T-cell (primary cell): ENCODE results near the gene ARAP1. TPM values are rescaled to one million over a fixed set of nuclear protein-coding genes. Genes with fewer than 3 reads are reported as not detected.

Experiments
- ATAC-seq, 4 experiments: fragments of 200-7000 bp in 3 of 4; fragments of 150-1000 bp in 1 of 4; cut with Tn5 transposase; replicated peaks in 1 of 4; 1 replicate in 3 of 4; 2 replicates in 1 of 4; pipeline ENCODE4 v1.10.0; 2021; ENCODE audit warnings: moderate library complexity in 3 of 4, mild to moderate bottlenecking in 2 of 4, moderate number of reproducible peaks in 1 of 4
- CTCF ChIA-PET, 2 donors: fragments of 300-600 bp; sonication (Branson Sonifier 250); formaldehyde crosslinking; loops; one replicate each; lab custom pipeline; 2022; ENCODE audit warnings: antibody characterized with exemption in 2 of 2; lab: Charles Lee
- POLR2A ChIA-PET, 2 donors: fragments of 300-600 bp; sonication (Branson Sonifier 250); formaldehyde crosslinking; loops; one replicate each; lab custom pipeline; 2022; ENCODE audit warnings: antibody characterized with exemption in 2 of 2; lab: Charles Lee
- DNase-seq, 35 experiments: peaks; one replicate each; pipeline versions ENCODE4 v3.0.0 to v3.0.0-alpha.2; 2013 to 2023
- H3K27ac ChIP-seq: one replicate; pipeline ENCODE4 v1.5.1; 2013; ENCODE audit warnings: low read length
- H3K27me3 ChIP-seq, 2 experiments: replicated peaks in 1 of 2; 1 replicate in 1 of 2; 2 replicates in 1 of 2; pipeline versions ENCODE4 v1.6.1 to v1.7.0; 2013; ENCODE audit warnings: low read length in 1 of 2, mixed read lengths in 1 of 2; ENCODE audit not compliant: control insufficient read depth in 2 of 2, insufficient read depth in 2 of 2; ENCODE audit errors: extremely low read depth in 1 of 2
- H3K36me3 ChIP-seq, 2 donors: 1 replicate in 1 of 2; 2 replicates in 1 of 2; pipeline versions ENCODE4 v1.6.1 to v1.7.0; 2013; ENCODE audit warnings: low read length in 1 of 2; ENCODE audit not compliant: control insufficient read depth in 2 of 2, insufficient read depth in 1 of 2; ENCODE audit errors: extremely low read depth in 1 of 2
- H3K4me1 ChIP-seq, 2 experiments: 1 replicate in 1 of 2; 2 replicates in 1 of 2; pipeline versions ENCODE4 v1.6.1 to v1.7.0; 2013; ENCODE audit warnings: low read length in 2 of 2, mixed read lengths in 1 of 2; ENCODE audit not compliant: insufficient read depth in 2 of 2, control insufficient read depth in 1 of 2; ENCODE audit errors: extremely low read depth in 1 of 2
- H3K4me3 ChIP-seq, 2 donors: 1 replicate in 1 of 2; 2 replicates in 1 of 2; pipeline versions ENCODE4 v1.5.1 to v1.7.0; 2013; ENCODE audit warnings: mild to moderate bottlenecking in 2 of 2, low read length in 1 of 2, moderate library complexity in 1 of 2; ENCODE audit not compliant: control insufficient read depth in 1 of 2; ENCODE audit errors: extremely low read depth in 1 of 2
- H3K9me3 ChIP-seq: 2 replicates; pipeline ENCODE4 v1.7.0; 2013
- H3K27ac Mint-ChIP-seq, 2 donors: one replicate each; pipeline ENCODE4 v1.8.0; 2020 to 2021; ENCODE audit warnings: mild to moderate bottlenecking in 2 of 2, mixed read lengths in 2 of 2
- H3K27me3 Mint-ChIP-seq, 2 donors: one replicate each; pipeline ENCODE4 v1.8.0; 2021 to 2022; ENCODE audit warnings: mixed read lengths in 2 of 2
- H3K36me3 Mint-ChIP-seq: one replicate; pipeline ENCODE4 v1.8.0; 2021; ENCODE audit warnings: mixed read lengths
- H3K4me1 Mint-ChIP-seq, 3 donors: one replicate each; pipeline ENCODE4 v1.8.0; 2020 to 2022; ENCODE audit warnings: mixed read lengths in 3 of 3, mild to moderate bottlenecking in 1 of 3
- H3K4me3 Mint-ChIP-seq, 3 donors: one replicate each; pipeline ENCODE4 v1.8.0; 2020 to 2022; ENCODE audit warnings: mild to moderate bottlenecking in 3 of 3, mixed read lengths in 3 of 3, moderate library complexity in 3 of 3
- H3K9me3 Mint-ChIP-seq, 3 donors: one replicate each; pipeline ENCODE4 v1.8.0; 2020 to 2022; ENCODE audit warnings: mixed read lengths in 3 of 3
- WGBS: methylation state at CpG from one replicate; pipeline ENCODE4 v1.1.5; 2013; ENCODE audit warnings: missing lambda C conversion rate; ENCODE audit not compliant: insufficient coverage; 5-methylcytosine and 5-hydroxymethylcytosine counted together
- total RNA-seq, 35 experiments: library from RNA in 6 of 35; stranded (reverse) in 6 of 35; fragments of 120-200 nt in 1 of 35; gene quantifications; one replicate each; pipeline versions ENCODE4 v1.2.1 to v1.2.4 and lab custom pipeline; 2013 to 2026

ARAP1 gene
- total RNA-seq, 5 donors from 2014 or later (not counting 1 experiment from before 2014, with no cell fraction given), result 117 to 162 (median 148) TPM

DNA sequence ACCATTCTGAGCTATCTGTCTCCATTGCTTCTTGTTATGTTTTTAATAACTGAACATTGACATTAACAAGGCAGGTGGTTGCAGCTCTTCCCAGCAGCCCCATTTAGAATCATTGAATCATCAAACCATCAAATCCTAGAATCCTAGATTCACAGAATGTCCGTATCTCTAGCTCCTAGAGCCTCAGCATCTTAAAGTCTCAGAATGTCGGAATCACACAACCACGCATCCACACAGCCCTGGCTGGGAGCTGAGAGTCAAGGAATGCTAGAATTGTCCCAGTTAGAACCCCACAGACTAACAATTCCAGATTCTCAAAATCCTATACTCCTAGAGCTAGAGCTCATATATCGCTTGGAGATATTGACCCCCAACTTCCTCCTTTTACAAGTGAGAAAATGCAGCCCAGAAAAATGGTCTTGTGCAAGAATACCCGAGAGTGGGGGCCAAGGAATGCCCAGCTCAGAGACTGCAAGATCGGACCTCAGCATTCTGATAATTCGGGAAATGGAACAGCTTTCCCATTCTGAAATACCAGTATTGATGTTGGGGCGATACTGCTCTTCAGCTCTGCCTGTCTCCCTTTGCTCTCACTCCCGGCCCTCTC lies 116.8 kb downstream of the ARAP1 start:
- Mint-ChIP-seq H3K27ac (no peak overlapping the region), H3K4me1 (no peaks in the 10 kb centered on the region), H3K4me3 (no peak overlapping the region), H3K9me3 (no peaks in the 10 kb centered on the region), H3K27me3 (peaks cover 13 to 21% of the 10 kb centered on the region in 2 donors), H3K36me3 (no peaks in the 10 kb centered on the region)
- Histone ChIP-seq H3K9me3 (no peaks in the 10 kb centered on the region), H3K36me3 (no peaks in the 10 kb centered on the region), H3K27me3 (peaks cover 2 to 50% of the 10 kb centered on the region in 2 experiments), H3K27ac (no peak overlapping the region), H3K4me1 (no peaks in the 10 kb centered on the region), H3K4me3 (no peak overlapping the region)
- ATAC-seq (no peak), DNase-seq (no peak)
- WGBS, result 83% methylated on average over 8 of the region's 9 CpGs
- CTCF ChIA-PET, result interaction anchor here in 1 of 2 donors (1.0 to 1.1 kb wide), 2 partner anchors 10 to 48 kb away, joined by 3 read pairs; no protein-coding TSS in a partner anchor
- POLR2A ChIA-PET, result no interaction called here

Other genes starting within 250 kb of the ARAP1 start
- gene PDE2A, start 78.0 kb downstream of the ARAP1 start, total RNA-seq, result 1 to 10 TPM; 1.1 to 6.1 (median 1.7) TPM
- 10 to 100 TPM; 11.1 to 24.9 (median 19.1) TPM for gene STARD10, start 41.6 kb upstream of the ARAP1 start, total RNA-seq
- gene ATG16L2, start 62.0 kb upstream of the ARAP1 start, total RNA-seq, result 100 to 1,000 TPM; 107 to 145 (median 127) TPM